T-helper 9 cell (primary cell): ENCODE results near the gene TMEM196.
"Not testable (repeated sequence)": the region's sequence is repeated elsewhere in the genome, so short reads cannot be mapped to it uniquely, and the experiment has no call there.

Experiments used
- DNase-seq: peaks from one replicate; pipeline ENCODE4 v3.0.0-alpha.2; 2020

The TMEM196 gene

DNA sequence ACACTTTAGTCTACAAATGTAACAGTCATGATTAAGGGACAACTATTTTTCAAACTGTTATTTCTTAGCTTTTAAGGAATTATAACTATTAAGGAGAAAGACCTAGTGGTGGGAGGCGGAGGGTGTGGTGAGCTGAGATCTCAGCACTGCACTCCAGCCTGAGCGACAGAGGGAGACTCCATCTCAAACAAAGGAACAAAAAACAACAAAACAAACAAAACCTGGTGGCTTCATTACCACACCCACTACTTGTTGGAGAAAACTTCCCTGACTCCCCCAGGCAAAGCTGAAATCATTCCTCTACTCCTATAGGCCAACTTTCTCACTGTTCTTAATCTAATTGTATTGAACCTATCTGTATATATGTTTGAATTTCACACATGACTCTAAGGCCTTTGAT lies 67.8 kb downstream of the TMEM196 start:
- DNase-seq, result no peak

DNA sequence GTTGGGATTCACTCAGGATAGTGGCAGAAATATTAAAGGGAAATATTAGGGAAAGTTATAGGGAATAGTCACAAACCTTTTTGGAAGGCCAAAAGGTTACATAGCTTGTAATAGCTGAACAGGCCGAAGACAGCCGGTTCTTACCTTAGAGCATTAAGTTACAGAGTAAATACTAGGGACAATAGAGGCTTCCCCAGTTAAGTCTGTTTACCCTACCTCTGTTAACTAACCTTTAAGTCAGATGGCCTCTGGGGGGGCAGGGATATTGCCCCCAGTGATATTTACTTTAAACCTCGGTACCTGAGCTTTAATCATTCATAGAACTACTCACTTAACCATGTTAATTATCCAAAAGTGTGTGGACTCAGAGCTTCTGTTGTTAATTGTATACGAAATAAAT lies 71.9 kb downstream of the TMEM196 start:
- DNase-seq, result no peak

DNA sequence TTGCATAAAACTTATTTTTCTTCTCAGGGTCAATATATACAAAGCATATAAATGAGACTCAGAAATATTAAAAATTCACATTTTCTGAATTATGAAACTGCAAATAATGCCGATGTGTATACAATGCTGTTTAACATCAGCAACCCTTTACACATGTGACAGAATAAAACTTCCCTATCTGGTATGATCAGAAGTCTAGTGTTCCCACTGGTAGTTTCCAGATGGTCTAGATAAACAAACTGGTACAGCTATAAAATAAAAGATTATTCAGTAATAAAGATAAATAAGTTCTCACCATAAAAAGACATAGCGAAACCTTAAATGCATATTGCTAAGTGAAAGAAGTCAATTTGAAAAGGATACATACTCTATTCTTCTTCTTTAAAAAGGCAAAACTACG lies 72.5 kb downstream of the TMEM196 start:
- no peak for DNase-seq

DNA sequence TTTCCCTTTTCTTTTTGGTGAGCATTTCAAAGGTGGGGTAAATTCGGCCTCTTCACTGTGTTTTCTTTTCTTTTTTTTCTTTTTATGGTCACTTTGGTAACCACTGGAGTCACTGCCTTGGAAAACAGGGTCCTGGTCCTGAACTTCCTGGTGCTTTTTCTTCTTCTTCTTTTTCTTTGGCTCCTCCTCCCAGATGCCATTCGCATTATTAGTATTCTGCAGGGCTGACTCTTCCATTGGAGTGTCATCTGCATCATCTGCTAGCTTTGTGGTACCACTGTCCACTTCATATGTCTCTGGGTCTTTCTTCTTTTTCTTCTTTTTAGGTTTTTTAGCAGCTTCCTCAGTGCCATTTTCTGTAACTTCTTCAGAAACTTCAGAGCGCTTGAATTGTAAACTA lies 75.1 kb downstream of the TMEM196 start:
- DNase-seq, result no peak

DNA sequence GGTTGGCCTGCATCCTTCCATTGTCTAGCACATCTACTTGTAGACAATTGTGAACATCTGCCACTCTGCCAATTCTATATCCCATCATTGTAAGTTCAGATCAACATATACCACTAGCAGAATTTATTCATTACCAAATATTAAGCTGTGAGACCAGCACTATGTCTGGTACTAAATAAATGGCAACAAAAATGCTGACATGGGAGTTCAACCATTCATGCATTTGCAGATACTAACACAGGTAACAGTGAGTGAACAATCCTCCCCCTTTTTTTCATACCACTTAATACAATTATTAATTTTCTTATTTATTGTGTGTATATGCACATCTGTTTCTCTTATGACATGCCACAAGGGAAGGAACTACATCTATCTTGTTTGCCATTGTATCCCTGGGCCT lies 76.5 kb downstream of the TMEM196 start:
- DNase-seq, result no peak

DNA sequence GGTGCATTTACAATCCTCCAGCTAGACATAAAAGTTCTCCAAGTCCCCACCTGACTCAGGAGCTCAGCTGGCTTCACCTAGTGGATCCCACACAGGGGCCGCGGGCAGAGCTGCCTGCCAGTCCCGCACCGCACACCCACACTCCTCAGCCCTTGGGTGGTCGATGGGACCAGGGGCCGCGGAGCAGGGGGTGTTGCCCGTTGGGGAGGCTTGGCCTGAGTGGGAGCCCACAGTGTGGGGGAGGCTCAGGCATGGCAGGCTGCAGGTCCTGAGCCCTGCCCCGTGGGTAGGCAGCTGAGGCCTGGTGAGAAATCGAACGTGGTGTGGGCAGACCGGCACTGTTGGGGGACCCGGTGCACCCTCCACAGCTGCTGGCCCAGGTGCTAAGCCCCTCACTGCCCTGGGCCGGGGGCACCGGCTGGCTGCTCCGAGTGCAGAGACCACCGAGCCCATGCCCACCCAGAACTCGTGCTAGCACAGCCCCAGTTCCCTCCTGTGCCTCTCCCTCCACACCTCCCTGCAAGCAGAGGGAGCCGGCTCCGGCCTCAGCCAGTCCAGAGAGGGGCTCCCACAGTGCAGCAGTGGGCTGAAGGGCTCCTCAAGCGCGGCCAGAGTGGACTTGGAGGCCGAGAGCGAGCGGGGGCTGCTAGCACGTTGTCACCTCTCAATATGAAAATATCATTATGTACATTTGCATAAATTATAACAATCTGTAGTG lies 81.1 kb downstream of the TMEM196 start:
- no peak for DNase-seq

DNA sequence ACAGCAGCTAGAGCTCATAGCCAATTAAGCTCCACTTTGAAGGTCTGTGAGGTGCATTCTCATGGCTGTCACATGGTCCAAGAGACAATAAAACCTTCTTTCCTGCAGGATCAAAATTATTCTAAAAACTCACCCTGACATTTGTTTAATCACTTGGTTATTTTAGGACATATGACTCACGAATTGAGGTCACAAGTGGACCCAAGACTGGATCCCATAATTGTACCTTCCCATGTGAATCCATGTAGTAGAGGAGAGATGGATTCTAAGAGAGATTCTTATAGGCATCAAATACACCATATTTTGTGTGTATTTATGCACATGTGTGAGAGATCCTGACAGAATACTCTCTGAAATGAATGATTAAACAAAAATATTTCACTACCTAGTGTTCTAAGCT lies 82.7 kb downstream of the TMEM196 start:
- no peak for DNase-seq

DNA sequence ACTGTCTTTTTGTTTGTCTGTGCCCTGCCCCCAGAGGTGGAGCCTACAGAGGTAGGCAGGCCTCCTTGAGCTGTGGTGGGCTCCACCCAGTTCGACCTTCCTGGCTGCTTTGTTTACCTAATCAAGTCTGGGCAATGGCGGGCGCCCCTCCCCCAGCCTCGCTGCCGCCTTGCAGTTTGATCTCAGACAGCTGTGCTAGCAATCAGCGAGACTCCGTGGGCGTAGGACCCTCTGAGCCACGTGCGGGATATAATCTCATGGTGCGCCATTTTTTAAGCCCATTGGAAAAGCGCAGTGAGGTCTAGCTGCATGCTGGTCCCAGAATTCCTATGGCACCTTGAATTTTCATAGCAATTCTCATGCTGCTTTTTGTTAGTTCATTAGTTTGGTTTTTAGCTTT lies 84.3 kb downstream of the TMEM196 start:
- DNase-seq, result not testable (repeated sequence)

DNA sequence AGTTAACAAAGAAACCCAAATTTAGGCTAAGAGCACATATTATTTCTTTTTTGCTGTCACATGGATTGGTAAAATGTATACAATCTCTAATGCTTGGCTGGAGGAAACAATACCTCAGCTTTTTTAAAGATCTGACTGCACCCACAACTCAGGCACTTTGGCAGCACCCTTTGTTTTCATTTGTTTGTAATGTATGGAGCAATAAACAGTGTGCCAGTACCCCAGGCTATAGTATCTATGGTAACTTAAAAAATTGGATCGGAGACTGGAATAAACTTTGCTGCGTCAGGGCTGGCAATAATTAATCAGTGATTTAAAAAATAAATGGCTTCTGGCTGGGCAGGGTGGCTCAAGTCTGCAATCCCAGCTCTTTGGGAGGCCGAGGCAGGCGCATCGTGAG lies 91.8 kb downstream of the TMEM196 start:
- no peak for DNase-seq

DNA sequence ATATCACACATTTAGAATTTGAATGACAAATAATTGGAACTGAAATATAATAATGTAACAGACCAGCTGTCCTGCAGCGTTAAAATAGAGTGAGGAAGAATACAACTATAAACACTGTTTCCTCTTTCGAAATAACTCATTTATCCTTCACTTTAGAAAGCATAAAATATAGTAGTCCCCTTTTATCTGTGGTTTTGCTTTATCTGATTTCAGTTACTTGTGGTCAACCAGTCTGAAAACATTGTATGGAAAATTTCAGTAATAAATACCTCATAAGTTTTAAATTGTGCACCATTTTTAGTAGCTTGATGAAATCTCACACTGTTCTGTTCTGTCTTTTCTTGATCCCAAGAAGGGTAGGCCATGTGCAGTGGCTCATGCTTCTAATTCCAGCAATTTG lies 96.2 kb downstream of the TMEM196 start:
- no peak for DNase-seq

DNA sequence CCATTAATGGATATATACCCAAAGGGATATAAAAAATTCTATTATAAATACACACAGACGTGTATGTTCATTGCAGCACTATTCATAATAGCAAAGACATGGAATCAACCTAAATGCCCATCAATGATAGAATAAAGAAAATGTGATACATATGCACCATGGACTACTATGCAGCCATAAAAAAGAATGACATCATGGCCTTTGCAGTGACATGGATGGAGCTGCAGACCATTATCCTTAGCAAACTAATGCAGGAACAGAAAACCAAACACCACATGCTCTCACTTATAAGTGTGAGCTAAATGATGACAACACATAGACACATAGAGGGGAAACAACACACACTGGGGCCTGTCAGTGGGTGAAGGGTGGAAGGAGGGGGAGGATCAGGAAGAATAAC lies 97.6 kb downstream of the TMEM196 start:
- DNase-seq, result no peak

DNA sequence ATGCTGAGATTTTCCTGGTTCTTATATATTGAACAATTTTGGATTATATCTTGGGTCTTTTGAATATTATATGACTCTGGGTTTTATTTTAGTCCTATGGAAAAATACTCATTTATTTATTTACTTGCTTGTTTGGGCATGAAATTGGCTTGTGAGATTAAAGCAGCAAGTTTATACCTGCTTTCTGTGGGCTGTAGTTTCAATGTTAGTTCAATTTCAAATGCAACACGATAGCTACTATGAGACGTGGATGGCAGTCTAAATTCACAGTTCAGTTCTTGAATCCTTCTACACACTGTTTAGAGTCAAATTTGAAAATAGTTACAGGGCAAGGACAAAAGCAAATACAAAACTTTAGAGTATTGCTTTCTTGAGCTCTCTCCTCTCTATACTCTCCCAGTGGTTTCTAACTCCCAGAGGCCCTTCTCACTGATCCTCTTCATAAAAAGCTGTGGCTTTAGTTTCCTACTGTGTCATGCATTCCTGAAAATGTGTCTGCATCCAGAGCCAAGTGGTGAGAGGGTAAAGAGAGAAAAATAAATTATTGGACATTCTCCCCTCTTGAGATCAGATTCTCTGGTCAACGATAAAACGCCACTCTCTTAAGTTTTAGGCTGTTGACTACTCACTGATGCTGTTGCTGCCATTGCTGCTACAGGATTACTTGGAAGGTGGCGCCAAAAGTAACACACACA lies 99.0 kb downstream of the TMEM196 start:
- no peak for DNase-seq

DNA sequence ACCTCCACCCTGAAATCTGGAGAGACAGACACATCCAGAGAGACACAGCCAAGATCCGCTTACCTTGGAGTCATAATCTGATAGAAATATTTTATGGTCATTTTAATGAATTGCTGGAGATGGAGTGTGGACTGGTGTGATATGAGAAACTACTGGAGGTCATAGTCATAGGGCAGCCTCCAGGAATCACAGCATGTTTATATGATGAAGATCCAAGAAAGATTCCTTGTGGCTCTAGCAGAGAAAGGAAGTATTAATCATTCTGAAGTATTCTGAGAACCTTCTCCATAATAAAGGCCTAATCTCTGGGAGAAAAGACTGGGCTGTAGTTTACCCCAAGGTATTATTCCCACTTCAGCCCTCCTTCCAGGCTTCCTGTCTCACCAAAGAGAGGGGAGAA lies 102.6 kb downstream of the TMEM196 start:
- no peak for DNase-seq
